Prostate gland (tissue), 2 donors: Measurements from ENCODE around the gene GANAB. TPM values are rescaled to one million over a fixed set of nuclear protein-coding genes. Genes with fewer than 3 reads are reported as not detected.
"Not testable (repeated sequence)": the region's sequence is repeated elsewhere in the genome, so short reads cannot be mapped to it uniquely, and the experiment has no call there.

ENCODE experiments used
- DNase-seq: peaks from one replicate; pipeline ENCODE4 v3.0.0-alpha.2; 2019; ENCODE audit warnings: low spot score
- H3K27ac ChIP-seq, 2 donors: fragments of 200-600 bp; sonication (generic); 2 replicates each; pipeline ENCODE4 v1.5.1; 2017 to 2019
- H3K27me3 ChIP-seq: fragments of 200-600 bp; sonication (generic); replicated peaks from 2 replicates; pipeline ENCODE4 v1.5.1; 2019; ENCODE audit not compliant: insufficient read depth
- H3K36me3 ChIP-seq, 2 donors: fragments of 200-600 bp; sonication (generic); 1 replicate in 1 of 2; 2 replicates in 1 of 2; pipeline versions ENCODE4 v1.5.1 to v1.8.1; 2017 to 2019
- H3K4me1 ChIP-seq: fragments of 200-600 bp; sonication (generic); replicated peaks from 2 replicates; pipeline ENCODE4 v1.5.1; 2019
- H3K4me3 ChIP-seq, 2 donors: fragments of 200-600 bp; sonication (generic); 2 replicates each; pipeline ENCODE4 v1.5.1; 2017 to 2019
- H3K9me3 ChIP-seq: fragments of 200-600 bp; sonication (generic); 2 replicates; pipeline ENCODE4 v1.5.1; 2017
- CTCF ChIP-seq, 4 experiments: fragments of 200-600 bp in 2 of 4; fragments of 450-650 bp in 2 of 4; sonication (generic) in 2 of 4; IDR thresholded peaks; 1 replicate in 3 of 4; 2 replicates in 1 of 4; pipeline ENCODE4 v1.5.1; 2016 to 2019; ENCODE audit warnings: antibody characterized with exemption in 4 of 4, mild to moderate bottlenecking in 2 of 4, moderate library complexity in 2 of 4
- POLR2A ChIP-seq: fragments of 450-650 bp; IDR thresholded peaks from one replicate; pipeline ENCODE4 v1.6.1; 2016; ENCODE audit warnings: antibody characterized with exemption, mild to moderate bottlenecking
- POLR2AphosphoS5 ChIP-seq: sonication (generic); formaldehyde crosslinking; IDR thresholded peaks from one replicate; pipeline ENCODE4 v1.6.1; 2017; ENCODE audit warnings: antibody characterized with exemption
- WGBS: methylation state at CpG from one replicate; pipeline ENCODE4 v1.1.5; 2018; 5-methylcytosine and 5-hydroxymethylcytosine counted together
- intact Hi-C: fragments of 100-400 bp; cut with DNase I; formaldehyde crosslinking; loops from one replicate; pipeline ENCODE4 v1.14.2; 2022
- total RNA-seq, 2 donors: library from RNA; depleted of rRNA; stranded (reverse); fragments of >200 nt; gene quantifications; one replicate each; pipeline ENCODE4 v1.1.0, GENCODE V29; 2016

GANAB gene
- total RNA-seq, 2 donors from 2014 or later, result 163 to 199 TPM

GRCh38 chr11:62622476-62623089, 23.8 kb downstream of the GANAB start:
- no peak for DNase-seq
- peak overlapping the region; percentile 77 to 88 for H3K27ac ChIP-seq
- no peaks in the 10 kb centered on the region for H3K27me3 ChIP-seq
- intact Hi-C loops, result no loop called here
- no peak overlapping the region for H3K4me3 ChIP-seq
- TF ChIP-seq POLR2AphosphoS5 (no peak), POLR2A (no peak), CTCF (IDR thresholded peaks at IDR 0.05) (no peak)
- peaks cover 6% of the 10 kb centered on the region for H3K4me1 ChIP-seq
- peaks cover 5 to 13% of the 10 kb centered on the region in 2 donors for H3K36me3 ChIP-seq
- 84% methylated on average over 7 of the region's 7 CpGs for WGBS
- no peaks in the 10 kb centered on the region for H3K9me3 ChIP-seq

GRCh38 chr11:62621567-62622470, 24.6 kb downstream of the GANAB start, which contains the start of gene B3GAT3:
Gene B3GAT3 (minus strand): TSS chr11:62621986. CDS start chr11:62621947, 39 bp downstream.
- H3K4me3 ChIP-seq, result peak within 1 kb of the TSS; percentile 64
- peaks cover 5 to 13% of the 10 kb centered on the region in 2 donors for H3K36me3 ChIP-seq
- no peaks in the 10 kb centered on the region for H3K9me3 ChIP-seq
- TF ChIP-seq POLR2A (peak; percentile 93), POLR2AphosphoS5 (peak; percentile 99), CTCF (IDR thresholded peaks at IDR 0.05) (peak in 2 of 4 experiments; percentile 56 to 68)
- intact Hi-C loops, result no loop called here
- peak; percentile 98 for DNase-seq
- peaks cover 6% of the 10 kb centered on the region for H3K4me1 ChIP-seq
- H3K27me3 ChIP-seq, result no peaks in the 10 kb centered on the region
- under 1% methylated on average over 77 of the region's 77 CpGs for WGBS
- H3K27ac ChIP-seq, result peak within 1 kb of the TSS; percentile 77 to 88

GRCh38 chr11:62621027-62621566, 25.3 kb downstream of the GANAB start:
- 21% methylated on average over 8 of the region's 8 CpGs for WGBS
- no peaks in the 10 kb centered on the region for H3K27me3 ChIP-seq
- TF ChIP-seq POLR2AphosphoS5 (no peak), CTCF (IDR thresholded peaks at IDR 0.05) (no peak), POLR2A (no peak)

DNA sequence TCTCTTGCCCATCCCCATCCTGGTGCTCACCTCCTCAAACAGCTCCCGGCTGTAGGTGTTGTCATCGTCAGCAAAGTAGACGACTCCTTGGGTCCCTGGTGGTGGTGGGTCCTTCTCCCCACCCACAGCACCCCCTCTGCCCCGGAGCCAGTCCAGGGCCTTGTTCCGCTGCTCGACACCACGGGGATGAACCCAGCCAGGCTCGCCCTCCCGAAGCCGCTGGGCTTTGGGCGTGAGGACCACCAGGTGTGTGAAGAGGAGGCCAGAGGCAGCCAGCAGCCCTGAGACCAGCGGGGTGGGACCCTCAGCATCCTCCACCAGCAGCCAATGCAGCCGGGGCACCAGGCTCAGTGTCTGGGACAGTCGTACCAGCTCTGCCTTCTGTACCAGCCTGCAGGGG, 29.5 kb downstream of the GANAB start:
- H3K27me3 ChIP-seq, H3K4me3 ChIP-seq, H3K27ac ChIP-seq, H3K9me3 ChIP-seq, H3K36me3 ChIP-seq, H3K4me1 ChIP-seq, DNase-seq, intact Hi-C loops: not testable (repeated sequence)
- 84% methylated on average over 8 of the region's 14 CpGs for WGBS

More at GRCh38 chr11:62621027-62621566, 25.3 kb downstream of the GANAB start:
- Histone ChIP-seq H3K36me3 (peaks cover under 1 to 8% of the 10 kb centered on the region in 2 donors), H3K4me1 (peaks cover 6% of the 10 kb centered on the region), H3K4me3 (peak overlapping the region; percentile 64), H3K27ac (peak overlapping the region; percentile 77 to 88), H3K9me3 (no peaks in the 10 kb centered on the region)
- intact Hi-C loops, result no loop called here
- DNase-seq, result no peak

- TF ChIP-seq POLR2AphosphoS5 (no peak), POLR2A (no peak), CTCF (IDR thresholded peaks at IDR 0.05) (no peak)
- Histone ChIP-seq H3K4me1 (peaks cover 4% of the 10 kb centered on the region), H3K36me3 (no peaks in the 10 kb centered on the region), H3K27ac (no peak overlapping the region), H3K9me3 (no peaks in the 10 kb centered on the region), H3K27me3 (no peaks in the 10 kb centered on the region), H3K4me3 (no peak overlapping the region)
- intact Hi-C loops, result no loop called here
- DNase-seq, result no peak
- 96% methylated on average over 7 of the region's 7 CpGs for WGBS
Measured at GRCh38 chr11:62615521-62615920, 30.9 kb downstream of the GANAB start.
